ENCODE measurements around the gene AKR1B15. TPM values are rescaled to one million over a fixed set of nuclear protein-coding genes. Genes with fewer than 3 reads are reported as not detected.

AKR1B15 gene
- polyA plus RNA-seq, 3 donors = not detected

- TF ChIP-seq, protein P1, sequence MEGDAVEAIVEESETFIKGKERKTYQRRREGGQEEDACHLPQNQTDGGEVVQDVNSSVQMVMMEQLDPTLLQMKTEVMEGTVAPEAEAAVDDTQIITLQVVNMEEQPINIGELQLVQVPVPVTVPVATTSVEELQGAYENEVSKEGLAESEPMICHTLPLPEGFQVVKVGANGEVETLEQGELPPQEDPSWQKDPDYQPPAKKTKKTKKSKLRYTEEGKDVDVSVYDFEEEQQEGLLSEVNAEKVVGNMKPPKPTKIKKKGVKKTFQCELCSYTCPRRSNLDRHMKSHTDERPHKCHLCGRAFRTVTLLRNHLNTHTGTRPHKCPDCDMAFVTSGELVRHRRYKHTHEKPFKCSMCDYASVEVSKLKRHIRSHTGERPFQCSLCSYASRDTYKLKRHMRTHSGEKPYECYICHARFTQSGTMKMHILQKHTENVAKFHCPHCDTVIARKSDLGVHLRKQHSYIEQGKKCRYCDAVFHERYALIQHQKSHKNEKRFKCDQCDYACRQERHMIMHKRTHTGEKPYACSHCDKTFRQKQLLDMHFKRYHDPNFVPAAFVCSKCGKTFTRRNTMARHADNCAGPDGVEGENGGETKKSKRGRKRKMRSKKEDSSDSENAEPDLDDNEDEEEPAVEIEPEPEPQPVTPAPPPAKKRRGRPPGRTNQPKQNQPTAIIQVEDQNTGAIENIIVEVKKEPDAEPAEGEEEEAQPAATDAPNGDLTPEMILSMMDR (IDR thresholded peaks at IDR 0.05) = no peak
- peaks cover 0 to 7% (median 2%) of the 10 kb centered on the region in 3 donors for H3K27me3 Mint-ChIP-seq (ENCODE audit: low read depth in 3 of 3)
- H3K27ac Mint-ChIP-seq = no peak overlapping the region
- H3K27me3 ChIP-seq (ENCODE audit: control insufficient read depth in 2 of 2, insufficient read depth in 2 of 2, low read length in 2 of 2) = peaks cover 2 to 7% of the 10 kb centered on the region in 2 donors
- H3K9me3 ChIP-seq (replicated peaks in 1 of 2; ENCODE audit: control insufficient read depth in 1 of 2, insufficient read depth in 1 of 2, low read length in 2 of 2) = no peaks in the 10 kb centered on the region
- H3K9ac ChIP-seq (ENCODE audit: insufficient read depth, low read length, poor library complexity, severe bottlenecking) = no peak overlapping the region
- no peak overlapping the region for H3K27ac ChIP-seq (ENCODE audit: low read depth in 1 of 2, low read length in 2 of 2)
- no peaks in the 10 kb centered on the region for H3K4me1 ChIP-seq (ENCODE audit: control insufficient read depth in 1 of 2, insufficient read depth in 2 of 2, low read length in 2 of 2)
- H3K36me3 Mint-ChIP-seq = no peaks in the 10 kb centered on the region
- WGBS (ENCODE audit: insufficient coverage) = 100% methylated on average over 1 of the region's 2 CpGs
- H2AFZ ChIP-seq (ENCODE audit: insufficient read depth, low read depth, low read length, poor library complexity, severe bottlenecking) = no peak overlapping the region
- no peaks in the 10 kb centered on the region for H3K79me2 ChIP-seq (ENCODE audit: insufficient read depth, low read length)
- no peaks in the 10 kb centered on the region for H3K9me3 Mint-ChIP-seq
- H3K4me1 Mint-ChIP-seq = peaks cover 3% of the 10 kb centered on the region
- intact Hi-C loops (cut with micrococcal nuclease) = no loop called here
- no peak overlapping the region for H3K4me3 ChIP-seq (replicated peaks in 1 of 3; ENCODE audit: low read depth in 2 of 3, low read length in 3 of 3)
- no peaks in the 10 kb centered on the region for H4K20me1 ChIP-seq (ENCODE audit: insufficient read depth, low read length)
- no peak for DNase-seq
- H3K36me3 ChIP-seq (replicated peaks in 1 of 2; ENCODE audit: control insufficient read depth in 1 of 2, insufficient read depth in 2 of 2, low read length in 2 of 2) = no peaks in the 10 kb centered on the region
- no peak overlapping the region for H3K4me2 ChIP-seq (replicated peaks; ENCODE audit: extremely low read depth, low read length, poor library complexity, severe bottlenecking)
- H3K4me3 Mint-ChIP-seq = no peak overlapping the region
These were observed 78.3 kb downstream of the AKR1B15 start for GRCh38 chr7:134627109-134627774.

DNA sequence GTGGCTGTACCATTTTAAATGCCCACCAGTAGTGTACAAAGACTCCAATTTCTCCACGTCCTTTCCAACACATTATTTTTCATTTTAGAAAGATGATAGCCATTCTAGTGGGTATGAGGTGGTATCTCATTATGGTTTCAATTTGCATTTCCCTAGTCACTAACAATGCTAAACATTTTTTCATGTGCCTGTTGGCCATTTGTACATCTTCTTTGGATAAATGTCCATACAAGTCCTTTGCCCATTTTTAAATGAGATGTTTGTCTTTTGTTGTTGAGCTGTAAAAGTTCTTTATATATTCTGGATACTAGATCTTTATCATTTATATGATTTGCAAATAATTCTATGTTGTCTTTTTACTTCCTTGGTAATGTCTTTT, 78.9 kb downstream of the AKR1B15 start:
- no peak for DNase-seq
- WGBS (ENCODE audit: insufficient coverage) = no CpG with 5 or more reads among the region's 1 CpG
- no peak overlapping the region for H3K27ac ChIP-seq (ENCODE audit: low read depth in 1 of 2, low read length in 2 of 2)
- no peaks in the 10 kb centered on the region for H3K36me3 ChIP-seq (replicated peaks in 1 of 2; ENCODE audit: control insufficient read depth in 1 of 2, insufficient read depth in 2 of 2, low read length in 2 of 2)
- H3K27me3 Mint-ChIP-seq (ENCODE audit: low read depth in 3 of 3) = peaks cover 0 to 7% (median 2%) of the 10 kb centered on the region in 3 donors
- H3K4me2 ChIP-seq (replicated peaks; ENCODE audit: extremely low read depth, low read length, poor library complexity, severe bottlenecking) = no peak overlapping the region
- H3K27me3 ChIP-seq (ENCODE audit: control insufficient read depth in 2 of 2, insufficient read depth in 2 of 2, low read length in 2 of 2) = peaks cover 2 to 7% of the 10 kb centered on the region in 2 donors
- no peak overlapping the region for H3K9ac ChIP-seq (ENCODE audit: insufficient read depth, low read length, poor library complexity, severe bottlenecking)
- no peak overlapping the region for H3K4me3 ChIP-seq (replicated peaks in 1 of 3; ENCODE audit: low read depth in 2 of 3, low read length in 3 of 3)
- H3K9me3 Mint-ChIP-seq = no peaks in the 10 kb centered on the region
- intact Hi-C loops (cut with micrococcal nuclease) = no loop called here
- TF ChIP-seq, protein P1 (IDR thresholded peaks at IDR 0.05) = no peak
- no peaks in the 10 kb centered on the region for H4K20me1 ChIP-seq (ENCODE audit: insufficient read depth, low read length)
- no peaks in the 10 kb centered on the region for H3K9me3 ChIP-seq (replicated peaks in 1 of 2; ENCODE audit: control insufficient read depth in 1 of 2, insufficient read depth in 1 of 2, low read length in 2 of 2)
- no peak overlapping the region for H2AFZ ChIP-seq (ENCODE audit: insufficient read depth, low read depth, low read length, poor library complexity, severe bottlenecking)
- no peaks in the 10 kb centered on the region for H3K4me1 ChIP-seq (ENCODE audit: control insufficient read depth in 1 of 2, insufficient read depth in 2 of 2, low read length in 2 of 2)
- H3K36me3 Mint-ChIP-seq = no peaks in the 10 kb centered on the region
- no peak overlapping the region for H3K27ac Mint-ChIP-seq
- peaks cover 3% of the 10 kb centered on the region for H3K4me1 Mint-ChIP-seq
- H3K79me2 ChIP-seq (ENCODE audit: insufficient read depth, low read length) = no peaks in the 10 kb centered on the region
- H3K4me3 Mint-ChIP-seq = no peak overlapping the region

Data from CD14-positive monocyte (primary cell).